Panc1 (cell line): Measurements from ENCODE around the gene SKP1.

Experiments used
- POLR2AphosphoS5 ChIP-seq: IDR thresholded peaks from 2 replicates; pipeline ENCODE4 v1.6.1; 2012; ENCODE audit warnings: mild to moderate bottlenecking, low read depth, low read length, moderate library complexity
- SIN3A ChIP-seq: IDR thresholded peaks from 2 replicates; pipeline ENCODE4 v1.6.1; 2012; ENCODE audit warnings: low read depth, mild to moderate bottlenecking, low read length, moderate library complexity, borderline replicate concordance; ENCODE audit not compliant: insufficient read depth
- TF ChIP-seq, protein P1 (sequence below): fragments of 450-650 bp; IDR thresholded peaks from 2 replicates; pipeline ENCODE4 v1.5.1; 2017; ENCODE audit warnings: mild to moderate bottlenecking
- TF ChIP-seq, protein P2 (sequence below), 2 experiments: IDR thresholded peaks; 2 replicates each; pipeline ENCODE4 v1.6.1; 2011 to 2012; ENCODE audit warnings: low read depth in 2 of 2, control low read depth in 1 of 2, low read length in 1 of 2, mild to moderate bottlenecking in 1 of 2, moderate library complexity in 1 of 2; ENCODE audit not compliant: insufficient read depth in 1 of 2

DNA sequence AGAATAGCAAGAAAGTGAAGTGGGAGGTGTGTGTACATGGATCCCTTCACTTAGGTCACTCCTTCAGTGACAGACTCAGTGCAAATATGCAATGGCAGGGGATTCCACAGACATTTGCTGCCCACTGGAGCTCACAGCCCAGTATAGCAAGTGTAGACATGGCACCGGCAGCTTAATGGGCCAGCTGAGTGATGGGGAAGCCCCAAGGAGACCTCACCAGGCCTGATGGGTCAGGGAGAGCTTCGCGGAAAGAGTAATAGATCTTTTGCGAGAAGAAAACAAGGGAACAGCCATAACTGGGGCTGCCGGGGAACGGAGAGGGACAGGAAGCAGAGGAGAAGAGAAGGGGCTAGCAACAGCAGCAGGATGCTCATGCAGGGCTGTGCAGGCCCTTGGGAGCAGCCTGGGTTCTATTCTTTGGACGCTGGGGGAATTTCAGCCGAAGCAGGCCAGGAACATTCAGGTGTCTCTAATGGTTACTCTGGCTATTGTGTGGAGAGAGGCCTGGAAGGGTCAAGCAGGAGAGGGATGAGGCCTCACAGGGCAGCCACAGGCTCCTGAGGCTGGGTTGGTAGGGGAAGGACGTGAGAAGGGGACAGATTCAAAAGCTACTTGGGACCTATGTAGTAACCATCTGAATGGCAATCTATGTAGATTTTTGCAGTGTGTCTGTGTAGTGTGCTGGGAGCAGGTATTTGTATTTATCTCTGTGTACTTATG is 35.3 kb downstream of the SKP1 start:
- TF ChIP-seq, protein P1, sequence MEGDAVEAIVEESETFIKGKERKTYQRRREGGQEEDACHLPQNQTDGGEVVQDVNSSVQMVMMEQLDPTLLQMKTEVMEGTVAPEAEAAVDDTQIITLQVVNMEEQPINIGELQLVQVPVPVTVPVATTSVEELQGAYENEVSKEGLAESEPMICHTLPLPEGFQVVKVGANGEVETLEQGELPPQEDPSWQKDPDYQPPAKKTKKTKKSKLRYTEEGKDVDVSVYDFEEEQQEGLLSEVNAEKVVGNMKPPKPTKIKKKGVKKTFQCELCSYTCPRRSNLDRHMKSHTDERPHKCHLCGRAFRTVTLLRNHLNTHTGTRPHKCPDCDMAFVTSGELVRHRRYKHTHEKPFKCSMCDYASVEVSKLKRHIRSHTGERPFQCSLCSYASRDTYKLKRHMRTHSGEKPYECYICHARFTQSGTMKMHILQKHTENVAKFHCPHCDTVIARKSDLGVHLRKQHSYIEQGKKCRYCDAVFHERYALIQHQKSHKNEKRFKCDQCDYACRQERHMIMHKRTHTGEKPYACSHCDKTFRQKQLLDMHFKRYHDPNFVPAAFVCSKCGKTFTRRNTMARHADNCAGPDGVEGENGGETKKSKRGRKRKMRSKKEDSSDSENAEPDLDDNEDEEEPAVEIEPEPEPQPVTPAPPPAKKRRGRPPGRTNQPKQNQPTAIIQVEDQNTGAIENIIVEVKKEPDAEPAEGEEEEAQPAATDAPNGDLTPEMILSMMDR: no peak
- TF ChIP-seq POLR2AphosphoS5: no peak
- TF ChIP-seq, protein P2, sequence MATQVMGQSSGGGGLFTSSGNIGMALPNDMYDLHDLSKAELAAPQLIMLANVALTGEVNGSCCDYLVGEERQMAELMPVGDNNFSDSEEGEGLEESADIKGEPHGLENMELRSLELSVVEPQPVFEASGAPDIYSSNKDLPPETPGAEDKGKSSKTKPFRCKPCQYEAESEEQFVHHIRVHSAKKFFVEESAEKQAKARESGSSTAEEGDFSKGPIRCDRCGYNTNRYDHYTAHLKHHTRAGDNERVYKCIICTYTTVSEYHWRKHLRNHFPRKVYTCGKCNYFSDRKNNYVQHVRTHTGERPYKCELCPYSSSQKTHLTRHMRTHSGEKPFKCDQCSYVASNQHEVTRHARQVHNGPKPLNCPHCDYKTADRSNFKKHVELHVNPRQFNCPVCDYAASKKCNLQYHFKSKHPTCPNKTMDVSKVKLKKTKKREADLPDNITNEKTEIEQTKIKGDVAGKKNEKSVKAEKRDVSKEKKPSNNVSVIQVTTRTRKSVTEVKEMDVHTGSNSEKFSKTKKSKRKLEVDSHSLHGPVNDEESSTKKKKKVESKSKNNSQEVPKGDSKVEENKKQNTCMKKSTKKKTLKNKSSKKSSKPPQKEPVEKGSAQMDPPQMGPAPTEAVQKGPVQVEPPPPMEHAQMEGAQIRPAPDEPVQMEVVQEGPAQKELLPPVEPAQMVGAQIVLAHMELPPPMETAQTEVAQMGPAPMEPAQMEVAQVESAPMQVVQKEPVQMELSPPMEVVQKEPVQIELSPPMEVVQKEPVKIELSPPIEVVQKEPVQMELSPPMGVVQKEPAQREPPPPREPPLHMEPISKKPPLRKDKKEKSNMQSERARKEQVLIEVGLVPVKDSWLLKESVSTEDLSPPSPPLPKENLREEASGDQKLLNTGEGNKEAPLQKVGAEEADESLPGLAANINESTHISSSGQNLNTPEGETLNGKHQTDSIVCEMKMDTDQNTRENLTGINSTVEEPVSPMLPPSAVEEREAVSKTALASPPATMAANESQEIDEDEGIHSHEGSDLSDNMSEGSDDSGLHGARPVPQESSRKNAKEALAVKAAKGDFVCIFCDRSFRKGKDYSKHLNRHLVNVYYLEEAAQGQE (IDR thresholded peaks at IDR 0.05; ENCODE audit: insufficient read depth in 1 of 2, low read depth in 2 of 2, low read length in 1 of 2): no peak
- TF ChIP-seq SIN3A: no peak
